SK-N-SH (cell line): Measurements from ENCODE around the gene TELO2. TPM values are rescaled to one million over a fixed set of nuclear protein-coding genes. Genes with fewer than 3 reads are reported as not detected.

Source experiments
- CTCF ChIA-PET: fragments of 300-600, 350-600 bp; formaldehyde crosslinking; extraction: SDS; loops from one replicate; lab custom pipeline; 2021; lab: Yijun Ruan, JAX
- POLR2A ChIA-PET: fragments of 350-600 bp; sonication (Branson Sonifier 250); formaldehyde crosslinking; extraction: SDS; loops from one replicate; lab custom pipeline; 2020; ENCODE audit warnings: antibody characterized with exemption, inconsistent platforms; lab: Yijun Ruan, JAX
- DNase-seq: peaks from one replicate; pipeline ENCODE4 v3.0.0; 2012
- H2AFZ ChIP-seq: fragments of 200-600 bp; sonication (generic); 2 replicates; pipeline ENCODE4 v1.8.1; 2016; ENCODE audit warnings: antibody characterized with exemption, mild to moderate bottlenecking, low read depth
- H3F3A ChIP-seq: fragments of 200-600 bp; sonication (generic); replicated peaks from 2 replicates; pipeline ENCODE3; 2016; ENCODE audit warnings: antibody characterized with exemption, mild to moderate bottlenecking; ENCODE audit not compliant: insufficient read depth
- H3K27ac ChIP-seq, 2 experiments: fragments of 200-500 bp in 1 of 2; fragments of 200-600 bp in 1 of 2; sonication (Bioruptor generic) in 1 of 2; sonication (generic), shearing (Covaris generic) in 1 of 2; 2 replicates each; pipeline versions ENCODE4 v1.5.1 to v1.6.1; 2014 to 2016; ENCODE audit warnings: low read depth in 2 of 2, inconsistent platforms in 1 of 2, low read length in 1 of 2, mild to moderate bottlenecking in 1 of 2, mixed read lengths in 1 of 2
- H3K27me3 ChIP-seq: fragments of 200-600 bp; sonication (generic), shearing (Covaris generic); 2 replicates; pipeline ENCODE4 v1.6.1; 2016; ENCODE audit warnings: mixed run types; ENCODE audit not compliant: insufficient read depth
- H3K36me3 ChIP-seq, 2 experiments: fragments of 200-500 bp in 1 of 2; fragments of 200-600 bp in 1 of 2; sonication (Bioruptor generic) in 1 of 2; sonication (generic) in 1 of 2; replicated peaks in 1 of 2; 2 replicates each; pipeline versions ENCODE3 to v1.5.1; 2014 to 2016; ENCODE audit warnings: low read length in 1 of 2, mild to moderate bottlenecking in 1 of 2; ENCODE audit not compliant: insufficient read depth in 2 of 2, control insufficient read depth in 1 of 2
- H3K4me1 ChIP-seq, 2 experiments: fragments of 200-500 bp in 1 of 2; fragments of 200-600 bp in 1 of 2; sonication (Bioruptor generic) in 1 of 2; sonication (generic), shearing (Covaris generic) in 1 of 2; 2 replicates each; pipeline versions ENCODE4 v1.5.1 to v1.6.1; 2014 to 2016; ENCODE audit warnings: low read depth in 1 of 2, low read length in 1 of 2, mixed run types in 1 of 2; ENCODE audit not compliant: insufficient read depth in 2 of 2, control insufficient read depth in 1 of 2
- H3K4me2 ChIP-seq: fragments of 200-600 bp; sonication (generic), shearing (Covaris generic); 2 replicates; pipeline ENCODE4 v1.6.1; 2017; ENCODE audit warnings: mixed run types
- H3K4me3 ChIP-seq, 2 experiments: fragments of 200-500 bp in 1 of 2; fragments of 200-600 bp in 1 of 2; sonication (Bioruptor generic) in 1 of 2; sonication (generic), shearing (Covaris generic) in 1 of 2; 2 replicates each; pipeline versions ENCODE4 v1.5.1 to v1.8.1; 2014 to 2016; ENCODE audit warnings: low read depth in 2 of 2, inconsistent platforms in 1 of 2, low read length in 1 of 2, mild to moderate bottlenecking in 1 of 2, mixed read lengths in 1 of 2, moderate library complexity in 1 of 2
- H3K79me2 ChIP-seq: fragments of 200-600 bp; sonication (generic); 2 replicates; pipeline ENCODE4 v1.8.1; 2017; ENCODE audit warnings: mild to moderate bottlenecking; ENCODE audit not compliant: insufficient read depth
- H3K9ac ChIP-seq: fragments of 200-600 bp; sonication (generic); 2 replicates; pipeline ENCODE4 v1.6.1; 2017; ENCODE audit warnings: mixed run types
- H3K9me2 ChIP-seq: fragments of 200-600 bp; sonication (generic); 2 replicates; pipeline ENCODE4 v1.6.1; 2017; ENCODE audit warnings: mixed run types
- H3K9me3 ChIP-seq: fragments of 200-600 bp; sonication (generic); 2 replicates; pipeline ENCODE4 v1.6.1; 2017; ENCODE audit warnings: mixed run types, mild to moderate bottlenecking, moderate library complexity
- H4K20me1 ChIP-seq: fragments of 200-600 bp; sonication (generic); 2 replicates; pipeline ENCODE4 v1.6.1; 2017; ENCODE audit warnings: mild to moderate bottlenecking, mixed run types; ENCODE audit not compliant: insufficient read depth
- ELF1 ChIP-seq: IDR thresholded peaks from 2 replicates; pipeline ENCODE4 v1.4.0; 2012
- EP300 ChIP-seq, 2 experiments: IDR thresholded peaks; 2 replicates each; pipeline versions ENCODE4 v1.4.0 to v1.6.1; 2012; ENCODE audit warnings: borderline replicate concordance in 1 of 2, low read depth in 1 of 2, low read length in 1 of 2
- EZH2phosphoT487 ChIP-seq: fragments of 200-600 bp; sonication (generic); IDR thresholded peaks from 2 replicates; pipeline ENCODE4 v1.6.1; 2017; ENCODE audit warnings: low read depth, mixed run types, mild to moderate bottlenecking, antibody characterized with exemption, moderate library complexity, borderline replicate concordance
- FOSL2 ChIP-seq: IDR thresholded peaks from 2 replicates; pipeline ENCODE4 v1.4.0; 2012; ENCODE audit warnings: low read depth, mild to moderate bottlenecking, moderate library complexity, borderline replicate concordance
- FOXM1 ChIP-seq: IDR thresholded peaks from 2 replicates; pipeline ENCODE4 v1.4.0; 2012; ENCODE audit warnings: low read depth, mild to moderate bottlenecking
- GABPA ChIP-seq: IDR thresholded peaks from 2 replicates; pipeline ENCODE4 v1.4.0; 2012; ENCODE audit warnings: low read depth, mild to moderate bottlenecking
- GATA2 ChIP-seq: sonication (generic); formaldehyde crosslinking; IDR thresholded peaks from 2 replicates; pipeline ENCODE4 v1.5.0; 2020; ENCODE audit warnings: mild to moderate bottlenecking, missing genetic modification reagents
- JUND ChIP-seq: IDR thresholded peaks from 2 replicates; pipeline ENCODE4 v1.4.0; 2012
- RAD21 ChIP-seq: IDR thresholded peaks from 2 replicates; pipeline ENCODE4 v1.6.1; 2012; ENCODE audit warnings: mild to moderate bottlenecking, low read length
- RCOR1 ChIP-seq: fragments of 150-350 bp; IDR thresholded peaks from 2 replicates; pipeline ENCODE4 v1.6.1; 2017; ENCODE audit warnings: antibody characterized with exemption, low read length
- RFX5 ChIP-seq: IDR thresholded peaks from 2 replicates; pipeline ENCODE4 v1.6.1; 2012; ENCODE audit warnings: mild to moderate bottlenecking, improper control_type of control experiment, low read length
- RXRA ChIP-seq: IDR thresholded peaks from 2 replicates; pipeline ENCODE4 v1.4.0; 2012; ENCODE audit warnings: low read depth, mild to moderate bottlenecking, borderline replicate concordance
- SIN3A ChIP-seq: IDR thresholded peaks from 2 replicates; pipeline ENCODE4 v1.6.1; 2012; ENCODE audit warnings: low read depth, mild to moderate bottlenecking, low read length, moderate library complexity, borderline replicate concordance
- TCF12 ChIP-seq: IDR thresholded peaks from 2 replicates; pipeline ENCODE4 v1.4.0; 2012
- WGBS: methylation state at CpG from one replicate; pipeline ENCODE4 v1.1.6; 2017; ENCODE audit warnings: low lambda C conversion rate; 5-methylcytosine and 5-hydroxymethylcytosine counted together
- polyA plus RNA-seq, 3 experiments: library from polyadenylated mRNA; depleted of rRNA; stranded (reverse); fragments of >200 nt; gene quantifications; 2 replicates each; pipeline ENCODE4 v1.2.3, GENCODE V29; 2012
- TF ChIP-seq, protein P1 (sequence below): IDR thresholded peaks from 2 replicates; pipeline ENCODE4 v1.4.0; 2012; ENCODE audit warnings: low read depth, borderline replicate concordance
- TF ChIP-seq, protein P2 (sequence below): IDR thresholded peaks from 2 replicates; pipeline ENCODE4 v1.6.1; 2012; ENCODE audit warnings: mild to moderate bottlenecking, low read depth, low read length, moderate library complexity
- TF ChIP-seq, protein P3 (sequence below): IDR thresholded peaks from 2 replicates; pipeline ENCODE4 v1.4.0; 2012; ENCODE audit warnings: low read depth, borderline replicate concordance

The TELO2 gene
- polyA plus RNA-seq, 1 of the 3 experiments (the other 2 are of a cell fraction), result 24.2 TPM

DNA sequence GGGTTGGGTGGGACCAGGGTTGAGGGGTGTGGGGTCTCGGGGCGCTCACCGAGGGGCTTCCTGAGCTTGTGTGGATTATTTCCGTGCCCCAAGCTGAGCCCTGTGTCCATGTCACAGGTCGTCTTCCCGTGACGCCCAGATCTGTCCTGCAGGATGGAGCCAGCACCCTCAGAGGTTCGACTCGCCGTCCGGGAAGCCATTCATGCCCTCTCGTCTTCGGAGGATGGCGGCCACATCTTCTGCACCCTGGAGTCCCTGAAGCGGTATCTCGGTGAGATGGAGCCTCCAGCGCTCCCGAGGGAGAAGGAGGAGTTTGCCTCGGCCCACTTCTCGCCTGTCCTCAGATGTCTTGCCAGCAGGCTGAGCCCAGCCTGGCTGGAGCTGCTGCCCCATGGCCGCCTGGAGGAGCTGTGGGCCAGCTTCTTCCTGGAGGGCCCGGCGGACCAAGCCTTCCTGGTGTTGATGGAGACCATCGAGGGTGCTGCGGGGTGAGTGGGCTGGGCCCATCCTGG is 1.0 kb downstream of the TELO2 start (continued):
- peak; percentile 74 for TF ChIP-seq RAD21
- no peak for TF ChIP-seq RXRA
- no peak for TF ChIP-seq RFX5
- TF ChIP-seq FOSL2, result no peak
- no peak for TF ChIP-seq EZH2phosphoT487
- TF ChIP-seq SIN3A, result no peak
- TF ChIP-seq GABPA, result no peak

DNA sequence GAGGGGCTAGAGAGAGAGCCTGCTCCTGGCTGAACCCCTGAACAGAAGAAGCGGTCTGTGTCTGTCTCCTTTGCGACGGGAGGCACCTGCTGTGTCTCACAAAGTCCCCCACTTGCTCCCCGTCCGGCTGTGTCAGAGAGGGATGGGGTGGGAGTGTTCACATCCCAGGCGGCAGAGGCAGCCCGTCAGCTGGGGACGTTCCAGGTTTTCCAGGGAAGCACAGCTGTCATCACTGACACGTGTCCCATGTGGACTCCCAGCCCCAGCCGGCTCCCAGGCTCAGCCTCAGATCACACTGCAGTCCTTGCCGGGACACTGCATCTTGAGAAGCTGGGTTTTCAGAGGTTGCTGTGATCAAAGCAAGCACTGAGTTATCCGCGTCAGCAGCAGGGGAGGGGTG is 1.6 kb downstream of the TELO2 start:
- Histone ChIP-seq H3K79me2 (peaks cover 17% of the 10 kb centered on the region; the same call in 1 of the 2 replicates), H3F3A (no peaks in the 10 kb centered on the region), H3K4me1 (peaks cover 0 to 17% of the 10 kb centered on the region in 2 experiments; a peak in 1 of 4 replicates)
- POLR2A ChIA-PET, result no interaction called here
- TF ChIP-seq GATA2 (no peak), SIN3A (no peak), RFX5 (no peak), RCOR1 (no peak), FOXM1 (no peak), JUND (no peak), ELF1 (no peak), EP300 (IDR thresholded peaks at IDR 0.05; ENCODE audit: borderline replicate concordance in 1 of 2, low read depth in 1 of 2, low read length in 1 of 2) (no peak), TCF12 (no peak)
- TF ChIP-seq, protein P1, sequence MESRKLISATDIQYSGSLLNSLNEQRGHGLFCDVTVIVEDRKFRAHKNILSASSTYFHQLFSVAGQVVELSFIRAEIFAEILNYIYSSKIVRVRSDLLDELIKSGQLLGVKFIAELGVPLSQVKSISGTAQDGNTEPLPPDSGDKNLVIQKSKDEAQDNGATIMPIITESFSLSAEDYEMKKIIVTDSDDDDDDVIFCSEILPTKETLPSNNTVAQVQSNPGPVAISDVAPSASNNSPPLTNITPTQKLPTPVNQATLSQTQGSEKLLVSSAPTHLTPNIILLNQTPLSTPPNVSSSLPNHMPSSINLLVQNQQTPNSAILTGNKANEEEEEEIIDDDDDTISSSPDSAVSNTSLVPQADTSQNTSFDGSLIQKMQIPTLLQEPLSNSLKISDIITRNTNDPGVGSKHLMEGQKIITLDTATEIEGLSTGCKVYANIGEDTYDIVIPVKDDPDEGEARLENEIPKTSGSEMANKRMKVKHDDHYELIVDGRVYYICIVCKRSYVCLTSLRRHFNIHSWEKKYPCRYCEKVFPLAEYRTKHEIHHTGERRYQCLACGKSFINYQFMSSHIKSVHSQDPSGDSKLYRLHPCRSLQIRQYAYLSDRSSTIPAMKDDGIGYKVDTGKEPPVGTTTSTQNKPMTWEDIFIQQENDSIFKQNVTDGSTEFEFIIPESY, result no peak
- TF ChIP-seq, protein P2, sequence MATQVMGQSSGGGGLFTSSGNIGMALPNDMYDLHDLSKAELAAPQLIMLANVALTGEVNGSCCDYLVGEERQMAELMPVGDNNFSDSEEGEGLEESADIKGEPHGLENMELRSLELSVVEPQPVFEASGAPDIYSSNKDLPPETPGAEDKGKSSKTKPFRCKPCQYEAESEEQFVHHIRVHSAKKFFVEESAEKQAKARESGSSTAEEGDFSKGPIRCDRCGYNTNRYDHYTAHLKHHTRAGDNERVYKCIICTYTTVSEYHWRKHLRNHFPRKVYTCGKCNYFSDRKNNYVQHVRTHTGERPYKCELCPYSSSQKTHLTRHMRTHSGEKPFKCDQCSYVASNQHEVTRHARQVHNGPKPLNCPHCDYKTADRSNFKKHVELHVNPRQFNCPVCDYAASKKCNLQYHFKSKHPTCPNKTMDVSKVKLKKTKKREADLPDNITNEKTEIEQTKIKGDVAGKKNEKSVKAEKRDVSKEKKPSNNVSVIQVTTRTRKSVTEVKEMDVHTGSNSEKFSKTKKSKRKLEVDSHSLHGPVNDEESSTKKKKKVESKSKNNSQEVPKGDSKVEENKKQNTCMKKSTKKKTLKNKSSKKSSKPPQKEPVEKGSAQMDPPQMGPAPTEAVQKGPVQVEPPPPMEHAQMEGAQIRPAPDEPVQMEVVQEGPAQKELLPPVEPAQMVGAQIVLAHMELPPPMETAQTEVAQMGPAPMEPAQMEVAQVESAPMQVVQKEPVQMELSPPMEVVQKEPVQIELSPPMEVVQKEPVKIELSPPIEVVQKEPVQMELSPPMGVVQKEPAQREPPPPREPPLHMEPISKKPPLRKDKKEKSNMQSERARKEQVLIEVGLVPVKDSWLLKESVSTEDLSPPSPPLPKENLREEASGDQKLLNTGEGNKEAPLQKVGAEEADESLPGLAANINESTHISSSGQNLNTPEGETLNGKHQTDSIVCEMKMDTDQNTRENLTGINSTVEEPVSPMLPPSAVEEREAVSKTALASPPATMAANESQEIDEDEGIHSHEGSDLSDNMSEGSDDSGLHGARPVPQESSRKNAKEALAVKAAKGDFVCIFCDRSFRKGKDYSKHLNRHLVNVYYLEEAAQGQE, result no peak
- TF ChIP-seq, protein P3, sequence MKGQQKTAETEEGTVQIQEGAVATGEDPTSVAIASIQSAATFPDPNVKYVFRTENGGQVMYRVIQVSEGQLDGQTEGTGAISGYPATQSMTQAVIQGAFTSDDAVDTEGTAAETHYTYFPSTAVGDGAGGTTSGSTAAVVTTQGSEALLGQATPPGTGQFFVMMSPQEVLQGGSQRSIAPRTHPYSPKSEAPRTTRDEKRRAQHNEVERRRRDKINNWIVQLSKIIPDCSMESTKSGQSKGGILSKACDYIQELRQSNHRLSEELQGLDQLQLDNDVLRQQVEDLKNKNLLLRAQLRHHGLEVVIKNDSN, result no peak
- TF ChIP-seq, all 33 proteins: peak for 0
- CTCF ChIA-PET, result interaction anchor here (0.6 to 1.4 kb wide), 6 partner anchors 16 to 715 kb away, joined by 3 to 5 read pairs (median 4); partner anchors contain the start of gene MAPK8IP3
- WGBS, result 94% methylated on average over 7 of the region's 13 CpGs
- Histone ChIP-seq H3K27me3 (no peaks in the 10 kb centered on the region), H4K20me1 (no peaks in the 10 kb centered on the region), H3K4me2 (peak overlapping the region; percentile 95), H3K9me2 (no peaks in the 10 kb centered on the region), H3K9me3 (no peaks in the 10 kb centered on the region), H3K36me3 (peaks cover 0 to 33% of the 10 kb centered on the region in 2 experiments), H3K4me3 (no peak overlapping the region; a peak in 1 of 4 replicates), H2AFZ (no peak overlapping the region), H3K27ac (no peak overlapping the region), H3K9ac (no peak overlapping the region; the same call in 1 of the 2 replicates)
- DNase-seq, result no peak
